Choroid plexus epithelial cell (primary cell): ENCODE results near the gene C1orf232.
A peak's percentile ranks its signal among the peaks of the same experiment; 100 is the strongest.

Experiments used
- DNase-seq: peaks from one replicate; pipeline ENCODE4 v3.0.0-alpha.2; 2010; ENCODE audit warnings: low read depth
- H3K4me3 ChIP-seq: 2 replicates; pipeline ENCODE4 v1.5.1; 2011; ENCODE audit warnings: low read depth, mild to moderate bottlenecking, control low read depth, low read length, moderate library complexity
- TF ChIP-seq, protein P1 (sequence below): conservative IDR thresholded peaks from 2 replicates; pipeline ENCODE4 v1.5.1; 2011; ENCODE audit warnings: low read depth, mild to moderate bottlenecking, control low read depth, inconsistent platforms, low read length, moderate library complexity

Gene C1orf232

DNA sequence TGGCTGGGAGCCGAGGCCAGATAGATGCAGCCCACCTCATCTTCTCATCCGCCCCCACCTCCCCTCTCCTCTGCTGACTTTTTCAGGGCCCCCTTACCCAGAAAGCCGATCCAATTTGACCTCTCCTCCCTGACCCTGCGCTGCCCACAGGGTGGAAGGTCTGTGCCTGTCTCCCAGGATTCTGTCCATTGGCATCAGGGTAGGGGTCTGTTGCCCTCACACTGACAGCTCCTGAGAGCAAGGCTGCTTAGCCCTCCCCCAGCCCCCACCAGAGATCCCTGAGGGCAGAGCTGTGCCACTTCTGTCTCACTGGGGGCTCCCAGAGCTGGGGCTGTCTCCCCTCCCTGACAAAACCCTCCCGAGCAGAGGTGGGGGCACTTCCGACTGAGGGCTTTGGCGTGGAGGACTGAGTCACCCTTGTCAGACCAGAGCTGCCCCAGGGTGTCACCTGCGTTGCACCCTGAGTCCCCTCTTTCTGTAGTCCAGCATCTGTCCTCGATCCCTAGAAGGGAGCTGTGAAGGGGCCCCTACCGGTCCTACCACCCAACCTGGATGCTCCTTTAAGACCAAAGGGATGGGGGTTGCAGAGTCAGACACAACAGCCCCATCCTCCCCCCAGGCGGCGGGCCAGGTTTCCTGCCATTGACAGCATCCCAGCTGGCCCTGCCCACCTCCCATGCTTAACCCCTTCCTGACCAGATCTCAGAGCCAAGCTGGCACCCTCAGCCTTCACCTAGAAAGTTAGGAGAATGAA, 12.3 kb downstream of the C1orf232 start:
- no peak overlapping the region for H3K4me3 ChIP-seq
- no peak for DNase-seq
- TF ChIP-seq, protein P1, sequence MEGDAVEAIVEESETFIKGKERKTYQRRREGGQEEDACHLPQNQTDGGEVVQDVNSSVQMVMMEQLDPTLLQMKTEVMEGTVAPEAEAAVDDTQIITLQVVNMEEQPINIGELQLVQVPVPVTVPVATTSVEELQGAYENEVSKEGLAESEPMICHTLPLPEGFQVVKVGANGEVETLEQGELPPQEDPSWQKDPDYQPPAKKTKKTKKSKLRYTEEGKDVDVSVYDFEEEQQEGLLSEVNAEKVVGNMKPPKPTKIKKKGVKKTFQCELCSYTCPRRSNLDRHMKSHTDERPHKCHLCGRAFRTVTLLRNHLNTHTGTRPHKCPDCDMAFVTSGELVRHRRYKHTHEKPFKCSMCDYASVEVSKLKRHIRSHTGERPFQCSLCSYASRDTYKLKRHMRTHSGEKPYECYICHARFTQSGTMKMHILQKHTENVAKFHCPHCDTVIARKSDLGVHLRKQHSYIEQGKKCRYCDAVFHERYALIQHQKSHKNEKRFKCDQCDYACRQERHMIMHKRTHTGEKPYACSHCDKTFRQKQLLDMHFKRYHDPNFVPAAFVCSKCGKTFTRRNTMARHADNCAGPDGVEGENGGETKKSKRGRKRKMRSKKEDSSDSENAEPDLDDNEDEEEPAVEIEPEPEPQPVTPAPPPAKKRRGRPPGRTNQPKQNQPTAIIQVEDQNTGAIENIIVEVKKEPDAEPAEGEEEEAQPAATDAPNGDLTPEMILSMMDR, result no peak

DNA sequence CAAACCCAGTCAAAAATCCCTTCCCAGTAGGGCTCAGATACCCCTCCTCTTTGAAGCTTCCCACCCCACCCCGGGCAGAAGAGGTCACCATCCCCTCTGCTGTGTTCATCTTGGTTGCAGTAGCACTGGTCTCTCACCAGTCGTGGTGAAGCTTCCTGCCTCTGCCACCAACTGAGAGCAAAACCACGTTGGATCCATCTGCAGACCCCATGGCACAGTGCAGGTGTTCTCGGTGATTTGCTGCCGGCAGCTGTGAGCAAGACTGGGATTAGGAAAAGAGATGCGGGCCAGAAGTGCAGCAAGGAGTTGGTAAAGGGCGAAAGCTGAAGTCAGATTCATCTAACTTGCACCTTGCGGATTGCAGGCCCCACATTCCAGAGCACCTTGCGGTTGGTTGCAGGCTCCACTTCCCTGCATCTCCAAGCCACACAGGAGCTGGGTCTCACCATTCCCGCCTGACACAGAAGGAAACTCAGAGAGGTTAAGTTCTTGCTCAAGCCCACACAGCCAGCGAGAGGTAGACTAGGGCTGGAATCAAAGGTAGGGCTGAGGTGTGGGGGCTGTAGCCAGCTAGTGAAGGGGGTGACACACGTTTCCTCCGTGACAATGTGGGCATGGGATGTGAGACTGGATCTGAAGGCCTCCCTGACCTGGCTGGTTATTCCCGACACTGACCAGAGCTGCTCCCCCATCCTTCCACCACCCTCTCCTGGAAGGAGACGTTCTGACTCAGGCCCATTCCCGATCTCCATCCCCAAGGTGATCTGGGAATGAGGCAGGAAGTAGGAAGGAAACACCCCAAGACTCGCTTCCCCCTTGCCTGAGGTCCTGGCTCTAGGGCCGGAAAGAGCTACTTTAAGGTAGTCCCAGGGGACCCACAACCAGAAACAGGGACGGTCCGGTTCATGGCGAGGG, 13.1 kb downstream of the C1orf232 start:
- DNase-seq, result no peak
- H3K4me3 ChIP-seq, result no peak overlapping the region
- TF ChIP-seq, protein P1, result no peak

DNA sequence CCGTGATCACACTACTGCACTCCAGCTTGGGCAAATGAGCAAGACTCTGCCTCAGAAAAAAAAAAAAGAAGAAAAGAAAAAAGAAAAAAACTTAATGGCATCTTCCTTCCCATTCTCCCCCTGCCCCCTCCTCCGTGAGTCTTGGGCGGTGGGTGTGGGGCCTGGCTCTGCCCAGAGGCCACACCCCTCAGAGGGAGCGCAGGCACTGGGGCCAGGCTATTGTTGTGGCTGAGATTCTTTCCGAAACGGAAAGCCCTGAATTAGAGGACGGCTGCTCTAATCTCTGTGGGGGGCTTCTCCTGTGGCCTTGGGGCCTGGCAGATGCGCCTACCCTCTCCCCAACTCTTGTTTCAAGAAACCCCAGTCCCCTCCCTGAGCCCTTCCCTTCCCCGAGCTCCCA, 14.0 kb downstream of the C1orf232 start:
- no peak for DNase-seq
- TF ChIP-seq, protein P1, result no peak
- no peak overlapping the region for H3K4me3 ChIP-seq

DNA sequence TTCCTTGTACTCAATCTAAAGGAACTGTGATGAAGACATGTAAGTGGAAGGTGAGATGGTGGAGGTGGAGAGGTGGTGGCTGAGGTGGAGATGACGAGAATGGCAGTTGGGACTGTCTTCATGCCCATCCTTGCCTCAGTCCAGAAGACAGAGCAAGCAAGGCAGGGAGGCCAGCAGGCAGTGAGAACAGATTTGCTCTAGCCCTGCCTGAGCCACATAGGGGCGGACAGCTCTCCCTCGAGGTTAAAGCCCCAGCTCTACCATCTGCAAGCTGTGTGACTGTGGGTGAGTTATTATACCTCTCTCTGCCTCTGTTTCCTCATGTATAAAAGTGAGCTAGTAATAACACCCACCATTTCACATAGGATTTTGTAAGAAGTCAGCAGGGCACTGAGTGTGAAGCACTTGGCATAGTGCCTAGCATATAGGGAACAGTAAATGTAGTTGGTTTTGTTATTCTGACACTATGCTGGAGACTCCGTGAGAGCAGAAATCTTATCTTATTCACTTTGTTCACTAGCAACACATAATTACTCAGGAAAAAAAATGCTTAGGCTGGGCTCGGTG, 14.7 kb downstream of the C1orf232 start:
- peak; percentile 40 for DNase-seq
- H3K4me3 ChIP-seq, result no peak overlapping the region
- TF ChIP-seq, protein P1, result no peak

DNA sequence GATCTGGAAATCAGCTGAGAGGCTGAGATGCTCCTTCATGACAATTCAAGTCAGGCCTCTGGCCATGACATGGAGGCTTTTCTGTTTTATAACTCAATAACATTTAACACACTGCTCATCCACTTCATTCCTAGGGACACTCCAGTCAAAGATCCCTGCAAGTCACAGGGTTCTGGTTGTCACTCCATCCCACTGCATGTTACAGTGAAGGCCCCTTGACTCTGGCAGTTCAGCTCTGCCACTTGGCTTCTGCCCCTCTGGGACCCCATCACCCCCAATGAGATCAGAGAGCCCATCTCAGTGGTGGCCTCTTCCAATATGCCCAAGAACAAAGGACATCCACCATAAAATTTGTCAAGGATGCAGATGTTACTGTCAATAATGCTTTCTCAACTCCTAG, 19.9 kb downstream of the C1orf232 start:
- no peak overlapping the region for H3K4me3 ChIP-seq
- TF ChIP-seq, protein P1, result no peak

DNA sequence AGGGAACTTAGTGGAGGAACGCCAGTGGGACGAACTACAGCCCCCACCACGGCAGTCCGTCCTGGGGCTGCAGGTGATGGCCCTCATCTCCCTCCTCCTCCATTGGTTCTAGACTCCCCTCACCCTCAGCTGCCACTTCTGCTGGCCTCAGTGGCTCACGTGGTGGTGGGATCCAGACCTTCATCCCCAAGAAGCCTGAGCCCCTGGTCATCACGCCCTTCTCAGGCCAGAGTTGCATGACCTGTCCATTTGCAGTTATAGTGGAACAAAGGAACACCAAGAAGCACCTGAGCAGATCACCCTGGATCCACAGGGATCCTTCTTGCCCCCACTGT, 22.8 kb downstream of the C1orf232 start:
- TF ChIP-seq, protein P1, result no peak
- no peak for DNase-seq
- H3K4me3 ChIP-seq, result no peak overlapping the region

More for the DNA sequence above, 19.9 kb downstream of the C1orf232 start:
- DNase-seq, result no peak
